ENCODE data around the gene DVL3. TPM values are rescaled to one million over a fixed set of nuclear protein-coding genes. Genes with fewer than 3 reads are reported as not detected.

DVL3 gene
- polyA plus RNA-seq, 1 donor from 2014 or later = 6.4 TPM

DNA sequence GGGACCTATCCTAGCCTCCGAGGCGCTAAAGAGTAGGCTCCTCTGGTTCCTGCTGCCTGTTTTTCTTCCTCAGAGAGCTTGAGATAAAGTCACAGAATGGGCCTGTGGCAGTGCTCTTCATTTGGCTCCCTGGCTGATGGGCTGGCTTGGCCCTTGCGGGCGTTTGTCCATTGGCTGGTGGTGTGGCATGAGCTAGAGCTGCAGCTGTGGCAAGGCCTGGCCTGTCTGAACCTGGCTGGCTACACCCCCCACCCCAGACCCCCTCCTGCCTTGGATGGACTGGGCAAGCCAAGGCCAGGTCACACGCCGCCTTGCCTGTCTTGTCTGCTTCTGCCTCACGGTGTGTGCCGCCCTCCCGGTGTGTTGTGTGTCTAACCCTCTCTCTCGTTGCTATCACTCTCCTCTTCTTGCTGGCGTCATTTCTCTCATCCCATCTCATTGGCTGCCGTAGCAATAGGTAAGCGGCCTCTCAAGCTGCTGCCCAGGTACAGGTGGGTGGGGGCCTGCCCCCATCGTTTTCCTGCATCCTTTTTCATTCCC is 22.7 kb downstream of the DVL3 start:
- peak overlapping the region in 2 of 4 donors; percentile 73 to 96 for H3K4me3 Mint-ChIP-seq
- peaks cover 15 to 25% (median 18%) of the 10 kb centered on the region in 3 donors for H3K4me1 Mint-ChIP-seq
- no peak overlapping the region for H3K27ac Mint-ChIP-seq
- H3K9me3 Mint-ChIP-seq = no peaks in the 10 kb centered on the region
- peaks cover 4% of the 10 kb centered on the region for H3K36me3 Mint-ChIP-seq
- no peaks in the 10 kb centered on the region for H3K27me3 Mint-ChIP-seq

DNA sequence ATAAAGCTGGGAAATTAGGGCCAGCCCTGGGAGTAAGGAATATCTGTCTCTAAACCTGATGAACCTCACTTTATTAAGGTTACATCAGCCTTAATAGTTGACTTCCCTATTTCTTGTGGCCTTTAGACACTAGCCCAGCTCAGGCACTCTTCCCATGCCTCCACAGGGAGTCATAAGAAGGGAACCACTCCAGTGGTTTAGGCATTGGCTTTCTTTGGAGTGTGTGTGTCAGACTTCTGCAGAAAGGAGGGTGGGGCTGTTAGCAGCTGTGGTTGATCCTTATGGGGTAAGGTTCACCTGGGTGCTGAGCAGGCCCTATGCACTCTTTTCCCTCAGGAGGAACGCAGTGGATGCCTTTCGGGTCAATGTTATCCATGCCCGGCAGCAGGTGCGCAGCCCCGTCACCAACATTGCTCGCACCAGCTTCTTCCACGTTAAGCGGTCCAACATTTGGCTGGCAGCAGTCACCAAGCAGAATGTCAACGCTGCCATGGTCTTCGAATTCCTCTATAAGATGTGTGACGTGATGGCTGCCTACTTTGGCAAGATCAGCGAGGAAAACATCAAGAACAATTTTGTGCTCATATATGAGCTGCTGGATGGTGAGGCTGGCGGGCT is 23.5 kb downstream of the DVL3 start:
- Mint-ChIP-seq H3K27ac (peak overlapping the region in 1 of 3 donors; percentile 35), H3K4me3 (peak overlapping the region in 1 of 4 donors; percentile 96), H3K4me1 (peaks cover 15 to 25% (median 18%) of the 10 kb centered on the region in 3 donors), H3K27me3 (no peaks in the 10 kb centered on the region), H3K36me3 (peaks cover 6% of the 10 kb centered on the region), H3K9me3 (no peaks in the 10 kb centered on the region)

DNA sequence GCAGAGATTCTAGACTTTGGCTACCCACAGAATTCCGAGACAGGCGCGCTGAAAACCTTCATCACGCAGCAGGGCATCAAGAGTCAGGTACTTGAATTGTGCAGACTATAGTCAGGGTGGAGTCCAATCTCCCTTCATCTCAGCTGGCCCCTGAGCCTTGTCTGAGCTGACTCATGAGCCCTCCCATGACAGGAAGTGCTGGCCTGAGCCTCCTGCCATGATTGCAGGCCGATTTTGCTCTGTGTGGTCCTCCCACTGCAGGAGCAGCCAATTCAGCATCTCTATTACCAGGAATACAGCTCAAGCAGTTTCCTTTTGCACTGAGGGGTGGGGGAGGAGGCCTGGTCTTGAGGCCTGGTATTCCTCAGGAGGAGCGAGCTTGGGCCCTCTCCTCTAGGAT is 25.0 kb downstream of the DVL3 start:
- Mint-ChIP-seq H3K4me1 (peaks cover 14 to 22% (median 19%) of the 10 kb centered on the region in 3 donors), H3K4me3 (peak overlapping the region in 1 of 4 donors; percentile 96), H3K36me3 (peaks cover 9% of the 10 kb centered on the region), H3K27me3 (no peaks in the 10 kb centered on the region), H3K9me3 (no peaks in the 10 kb centered on the region), H3K27ac (peak overlapping the region in 1 of 3 donors; percentile 45)

DNA sequence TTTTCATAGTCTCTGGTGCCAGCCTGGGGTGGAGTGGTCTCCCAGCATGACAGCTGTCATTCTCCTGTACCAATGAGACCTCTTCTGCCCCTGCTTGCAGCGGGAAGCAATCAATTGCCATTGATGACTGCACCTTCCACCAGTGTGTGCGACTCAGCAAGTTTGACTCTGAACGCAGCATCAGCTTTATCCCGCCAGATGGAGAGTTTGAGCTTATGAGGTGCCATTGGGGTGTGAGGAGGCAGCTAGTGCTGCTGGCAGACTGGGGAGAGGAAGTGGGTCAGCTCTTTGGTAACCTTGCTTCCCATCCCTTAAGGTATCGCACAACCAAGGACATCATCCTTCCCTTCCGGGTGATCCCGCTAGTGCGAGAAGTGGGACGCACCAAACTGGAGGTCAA is 26.4 kb downstream of the DVL3 start:
- no peak overlapping the region for H3K27ac Mint-ChIP-seq
- H3K4me1 Mint-ChIP-seq = peaks cover 12 to 16% (median 15%) of the 10 kb centered on the region in 3 donors
- H3K4me3 Mint-ChIP-seq = no peak overlapping the region

DNA sequence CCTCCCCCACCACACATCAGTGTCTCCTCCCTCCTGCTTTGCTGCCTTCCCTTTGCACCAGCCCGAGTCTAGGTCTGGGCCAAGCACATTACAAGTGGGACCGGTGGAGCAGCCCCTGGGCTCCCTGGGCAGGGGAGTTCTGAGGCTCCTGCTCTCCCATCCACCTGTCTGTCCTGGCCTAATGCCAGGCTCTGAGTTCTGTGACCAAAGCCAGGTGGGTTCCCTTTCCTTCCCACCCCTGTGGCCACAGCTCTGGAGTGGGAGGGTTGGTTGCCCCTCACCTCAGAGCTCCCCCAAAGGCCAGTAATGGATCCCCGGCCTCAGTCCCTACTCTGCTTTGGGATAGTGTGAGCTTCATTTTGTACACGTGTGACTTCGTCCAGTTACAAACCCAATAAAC is 28.5 kb downstream of the DVL3 start:
- Mint-ChIP-seq H3K36me3 (peaks cover 9% of the 10 kb centered on the region), H3K9me3 (no peaks in the 10 kb centered on the region), H3K4me3 (peak overlapping the region in 1 of 4 donors; percentile 78), H3K27me3 (no peaks in the 10 kb centered on the region), H3K27ac (peak overlapping the region in 1 of 3 donors; percentile 32), H3K4me1 (peaks cover 9 to 27% (median 25%) of the 10 kb centered on the region in 3 donors)

More for the DNA sequence above, 26.4 kb downstream of the DVL3 start:
- H3K9me3 Mint-ChIP-seq = no peaks in the 10 kb centered on the region
- H3K36me3 Mint-ChIP-seq = peaks cover 9% of the 10 kb centered on the region
- no peaks in the 10 kb centered on the region for H3K27me3 Mint-ChIP-seq

DNA sequence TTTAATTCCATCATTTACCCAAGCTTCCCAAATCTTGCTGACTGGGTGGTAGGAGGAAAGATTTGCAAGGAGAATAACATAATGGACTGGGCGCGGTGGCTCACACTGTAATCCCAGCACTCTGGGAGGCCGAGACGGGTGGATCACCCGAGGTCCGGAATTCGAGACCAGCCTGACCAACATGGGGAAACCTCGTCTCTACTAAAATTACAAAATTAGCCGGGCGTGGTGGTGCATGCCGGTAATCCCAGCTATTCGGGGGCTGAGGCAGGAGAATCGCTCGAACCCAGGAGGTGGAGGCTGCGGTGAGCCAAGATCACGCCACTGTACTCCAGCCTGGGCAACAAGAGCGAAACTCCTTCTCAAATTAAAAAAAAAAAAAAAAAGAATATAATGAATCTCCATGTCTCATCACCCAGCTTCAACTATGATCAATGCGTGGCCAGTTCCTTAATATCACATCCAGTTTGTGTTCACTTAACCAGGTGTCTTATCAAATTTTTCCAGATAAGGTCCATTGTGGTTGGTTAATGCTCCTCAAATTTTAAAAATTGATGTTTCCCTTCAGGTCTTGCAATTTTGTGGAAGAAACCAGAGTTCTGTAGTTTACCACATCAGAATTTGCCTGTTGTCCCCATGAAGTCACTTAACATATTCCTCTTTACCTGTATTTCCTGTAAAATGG is 29.5 kb downstream of the DVL3 start:
- Mint-ChIP-seq H3K4me3 (peak overlapping the region; percentile 98 to 99 (median 98)), H3K27me3 (no peaks in the 10 kb centered on the region), H3K27ac (peak overlapping the region; percentile 82 to 94 (median 90)), H3K4me1 (peaks cover 11 to 27% (median 25%) of the 10 kb centered on the region in 3 donors), H3K9me3 (no peaks in the 10 kb centered on the region), H3K36me3 (peaks cover 8% of the 10 kb centered on the region)

DNA sequence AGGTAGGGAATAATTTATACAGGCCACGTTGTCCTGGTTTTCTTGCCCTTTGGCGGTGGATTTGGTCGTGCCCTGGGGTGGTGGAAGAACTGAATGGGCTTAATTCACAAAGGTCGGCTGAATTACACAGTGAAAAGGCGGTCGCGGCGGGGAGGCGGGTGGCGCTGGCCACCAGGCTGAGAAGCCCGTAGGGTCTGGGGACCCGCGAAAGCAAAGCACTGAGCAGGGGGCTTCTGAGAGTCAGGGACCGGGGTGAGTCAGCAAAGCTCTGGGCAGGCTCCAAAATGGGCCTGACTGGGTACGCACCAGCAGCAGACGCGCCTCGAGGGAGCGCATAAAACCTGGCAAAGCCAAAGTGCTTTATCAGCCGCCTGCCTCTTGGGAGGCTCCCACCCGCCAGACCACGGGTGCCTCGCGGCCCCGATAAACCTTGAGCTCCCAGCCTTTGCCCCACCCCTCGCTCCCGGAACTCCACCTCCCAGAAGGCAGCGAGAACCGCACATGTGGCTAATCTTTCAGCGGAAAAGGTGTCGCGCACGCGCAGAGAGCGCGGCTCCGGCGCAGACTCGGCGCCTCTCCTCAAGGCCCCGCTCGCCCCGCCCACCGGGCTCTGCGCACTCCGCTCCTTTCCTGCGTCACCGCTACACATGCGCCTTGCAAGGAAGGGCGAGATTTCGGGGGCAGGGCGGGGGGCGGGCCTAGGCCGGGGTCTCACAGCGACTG is 30.4 kb downstream of the DVL3 start:
- H3K9me3 Mint-ChIP-seq = no peaks in the 10 kb centered on the region
- H3K4me3 Mint-ChIP-seq = peak overlapping the region; percentile 98 to 99 (median 98)
- peaks cover 10% of the 10 kb centered on the region for H3K36me3 Mint-ChIP-seq
- peaks cover 11 to 33% (median 25%) of the 10 kb centered on the region in 3 donors for H3K4me1 Mint-ChIP-seq
- no peaks in the 10 kb centered on the region for H3K27me3 Mint-ChIP-seq
- peak overlapping the region; percentile 82 to 94 (median 90) for H3K27ac Mint-ChIP-seq

DNA sequence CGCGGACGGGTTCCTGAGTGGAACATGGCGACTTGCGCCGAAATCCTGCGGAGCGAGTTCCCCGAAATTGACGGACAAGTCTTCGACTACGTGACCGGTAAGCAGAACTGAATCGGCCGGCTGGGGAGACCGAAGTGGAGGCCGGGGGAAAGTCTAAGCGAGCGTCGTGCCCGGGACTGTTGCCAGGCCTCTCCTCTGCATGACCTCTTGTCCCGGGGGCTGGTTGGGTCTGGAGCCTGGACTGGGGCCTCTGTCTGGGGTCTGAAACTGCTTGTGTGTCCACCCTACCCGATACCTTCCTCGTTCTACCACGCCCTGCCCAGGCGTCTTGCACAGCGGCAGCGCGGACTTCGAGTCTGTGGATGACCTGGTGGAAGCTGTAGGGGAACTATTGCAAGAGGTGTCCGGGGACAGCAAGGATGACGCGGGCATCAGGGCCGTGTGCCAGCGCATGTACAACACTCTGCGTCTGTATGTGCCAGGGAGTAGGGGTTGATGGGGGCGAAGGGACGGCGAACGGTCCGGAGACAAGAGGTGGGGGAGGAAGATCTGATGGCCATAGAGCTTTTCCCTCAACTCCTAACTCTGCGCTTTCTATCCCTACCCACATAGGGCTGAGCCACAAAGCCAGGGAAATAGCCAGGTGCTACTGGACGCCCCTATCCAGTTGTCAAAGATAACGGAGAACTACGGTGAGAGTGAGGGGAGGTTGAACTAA is 31.2 kb downstream of the DVL3 start, which contains the start of gene ABCF3:
TSS of gene ABCF3 (plus strand) at position 16 of the 718 bp plus-strand sequence. CDS start at position 25, 9 bp downstream.
- H3K27me3 Mint-ChIP-seq = no peaks in the 10 kb centered on the region
- peaks cover 11 to 33% (median 25%) of the 10 kb centered on the region in 3 donors for H3K4me1 Mint-ChIP-seq
- H3K27ac Mint-ChIP-seq = peak within 1 kb of the TSS; percentile 82 to 94 (median 90)
- H3K4me3 Mint-ChIP-seq = peak within 1 kb of the TSS; percentile 98 to 99 (median 98)
- H3K9me3 Mint-ChIP-seq = no peaks in the 10 kb centered on the region
- H3K36me3 Mint-ChIP-seq = peaks cover 8% of the 10 kb centered on the region

DNA sequence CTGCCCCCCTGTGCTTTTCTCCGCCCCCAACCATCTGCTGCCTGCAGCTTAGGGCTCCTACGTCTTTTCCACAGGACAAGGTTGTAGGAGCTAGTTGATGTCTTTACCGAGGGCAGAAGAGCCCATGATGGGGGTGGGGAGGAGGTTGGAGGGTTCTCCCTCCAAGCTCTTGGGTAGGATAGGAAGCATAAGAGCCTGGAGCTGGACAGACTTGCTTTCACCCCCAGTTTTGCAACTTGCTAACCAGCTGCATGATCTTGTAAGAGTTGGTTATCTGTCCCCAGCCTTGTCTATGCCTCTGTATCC is 31.7 kb downstream of the DVL3 start:
- peak overlapping the region; percentile 98 to 99 (median 98) for H3K4me3 Mint-ChIP-seq
- H3K36me3 Mint-ChIP-seq = peaks cover 8% of the 10 kb centered on the region
- no peaks in the 10 kb centered on the region for H3K9me3 Mint-ChIP-seq
- H3K4me1 Mint-ChIP-seq = peaks cover 11 to 33% (median 25%) of the 10 kb centered on the region in 3 donors
- peak overlapping the region in 2 of 3 donors; percentile 57 to 90 for H3K27ac Mint-ChIP-seq
- H3K27me3 Mint-ChIP-seq = no peaks in the 10 kb centered on the region

DNA sequence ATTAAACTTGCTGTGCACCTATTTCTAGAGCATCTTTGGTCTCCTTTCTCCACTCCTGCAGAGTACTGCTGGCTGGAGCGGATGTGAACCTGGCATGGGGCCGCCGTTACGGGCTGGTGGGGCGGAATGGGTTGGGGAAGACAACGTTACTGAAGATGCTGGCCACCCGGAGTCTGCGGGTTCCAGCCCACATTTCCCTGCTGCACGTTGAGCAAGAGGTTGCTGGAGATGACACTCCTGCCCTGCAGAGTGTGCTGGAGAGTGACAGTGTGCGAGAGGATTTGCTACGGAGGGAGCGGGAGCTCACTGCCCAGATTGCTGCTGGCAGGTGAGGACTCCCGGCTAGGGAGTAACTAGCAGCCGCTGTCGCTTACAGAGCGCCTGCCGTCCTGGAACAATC is 32.9 kb downstream of the DVL3 start:
- H3K27ac Mint-ChIP-seq = peak overlapping the region in 1 of 3 donors; percentile 90
- H3K4me3 Mint-ChIP-seq = peak overlapping the region in 3 of 4 donors; percentile 17 to 98 (median 29)
- H3K4me1 Mint-ChIP-seq = peaks cover 8 to 33% (median 25%) of the 10 kb centered on the region in 3 donors

DNA sequence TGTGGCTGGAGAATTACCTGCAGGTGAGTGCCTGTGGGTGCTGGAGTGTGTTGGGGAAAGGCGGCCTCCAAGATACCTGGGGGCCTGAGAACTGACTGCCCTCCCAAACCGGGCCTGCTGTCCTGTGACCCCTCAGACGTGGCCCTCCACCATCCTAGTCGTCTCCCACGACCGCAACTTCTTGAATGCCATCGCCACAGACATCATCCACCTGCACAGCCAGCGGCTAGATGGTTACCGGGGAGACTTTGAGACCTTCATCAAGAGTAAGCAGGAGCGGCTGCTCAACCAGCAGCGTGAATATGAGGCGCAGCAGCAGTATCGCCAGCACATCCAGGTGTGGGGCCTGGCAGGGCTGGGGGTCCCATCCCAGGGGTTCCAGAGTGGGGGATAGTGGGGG is 34.2 kb downstream of the DVL3 start:
- H3K36me3 Mint-ChIP-seq = peaks cover 3% of the 10 kb centered on the region
- H3K27ac Mint-ChIP-seq = peak overlapping the region in 1 of 3 donors; percentile 50
- H3K27me3 Mint-ChIP-seq = no peaks in the 10 kb centered on the region
- peaks cover 8 to 28% (median 25%) of the 10 kb centered on the region in 3 donors for H3K4me1 Mint-ChIP-seq
- peak overlapping the region in 3 of 4 donors; percentile 28 to 70 (median 32) for H3K4me3 Mint-ChIP-seq
- no peaks in the 10 kb centered on the region for H3K9me3 Mint-ChIP-seq

More for the DNA sequence above, 32.9 kb downstream of the DVL3 start:
- H3K36me3 Mint-ChIP-seq = peaks cover 5% of the 10 kb centered on the region
- no peaks in the 10 kb centered on the region for H3K9me3 Mint-ChIP-seq
- no peaks in the 10 kb centered on the region for H3K27me3 Mint-ChIP-seq

DNA sequence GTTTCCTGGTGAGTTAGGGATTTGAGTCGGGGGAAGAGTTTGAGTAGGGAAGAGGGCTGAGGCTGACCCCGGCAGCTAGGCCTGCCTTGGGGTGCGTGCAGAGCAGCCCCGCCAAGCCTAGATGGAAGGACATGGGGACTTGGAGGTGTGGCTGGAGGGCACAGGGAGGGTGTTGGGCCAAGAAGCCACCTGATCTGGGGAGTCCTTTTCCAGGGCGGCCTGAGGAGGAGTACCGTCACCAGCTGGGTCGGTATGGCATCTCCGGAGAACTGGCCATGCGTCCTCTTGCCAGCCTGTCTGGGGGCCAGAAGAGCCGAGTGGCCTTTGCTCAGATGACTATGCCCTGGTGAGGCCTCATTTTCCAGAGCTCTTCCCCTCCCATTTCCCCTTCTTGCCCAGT is 37.7 kb downstream of the DVL3 start:
- Mint-ChIP-seq H3K36me3 (peaks cover 3% of the 10 kb centered on the region), H3K9me3 (no peaks in the 10 kb centered on the region), H3K27ac (no peak overlapping the region)

DNA sequence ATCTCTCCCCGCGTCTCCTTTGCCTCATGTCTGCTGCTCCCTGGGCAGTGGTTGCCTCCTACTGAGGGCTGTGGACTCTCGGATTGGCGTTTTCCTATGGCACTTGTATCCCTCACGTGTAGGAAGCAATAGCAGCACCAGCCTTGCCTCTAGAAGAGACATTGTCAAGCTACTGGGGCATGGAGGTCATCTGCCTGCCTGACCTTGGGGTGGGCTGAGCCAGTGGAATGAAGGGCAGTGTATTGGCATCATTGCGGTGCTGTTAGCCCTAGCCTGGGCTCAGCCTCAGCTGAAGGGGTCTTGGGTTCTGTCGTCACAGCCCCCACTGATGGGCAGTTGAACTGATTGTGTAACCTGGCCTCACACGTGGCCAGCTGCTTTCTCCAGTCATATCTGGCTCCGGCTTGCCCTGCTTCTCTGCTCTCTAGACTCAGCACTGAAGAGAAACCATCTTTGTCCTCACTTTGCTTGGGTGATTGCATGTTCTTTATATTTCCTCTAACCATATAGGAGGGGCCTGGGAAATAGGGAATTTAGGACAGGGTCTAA is 38.9 kb downstream of the DVL3 start:
- H3K9me3 Mint-ChIP-seq = no peaks in the 10 kb centered on the region
- peak overlapping the region in 1 of 4 donors; percentile 56 for H3K4me3 Mint-ChIP-seq
- H3K4me1 Mint-ChIP-seq = peaks cover 0 to 6% (median 0%) of the 10 kb centered on the region in 3 donors
- H3K36me3 Mint-ChIP-seq = peaks cover 3% of the 10 kb centered on the region
- H3K27ac Mint-ChIP-seq = peak overlapping the region in 2 of 3 donors; percentile 4 to 16
- no peaks in the 10 kb centered on the region for H3K27me3 Mint-ChIP-seq

More for the DNA sequence above, 37.7 kb downstream of the DVL3 start:
- Mint-ChIP-seq H3K4me1 (peaks cover 3 to 8% (median 4%) of the 10 kb centered on the region in 3 donors), H3K4me3 (no peak overlapping the region), H3K27me3 (no peaks in the 10 kb centered on the region)

DNA sequence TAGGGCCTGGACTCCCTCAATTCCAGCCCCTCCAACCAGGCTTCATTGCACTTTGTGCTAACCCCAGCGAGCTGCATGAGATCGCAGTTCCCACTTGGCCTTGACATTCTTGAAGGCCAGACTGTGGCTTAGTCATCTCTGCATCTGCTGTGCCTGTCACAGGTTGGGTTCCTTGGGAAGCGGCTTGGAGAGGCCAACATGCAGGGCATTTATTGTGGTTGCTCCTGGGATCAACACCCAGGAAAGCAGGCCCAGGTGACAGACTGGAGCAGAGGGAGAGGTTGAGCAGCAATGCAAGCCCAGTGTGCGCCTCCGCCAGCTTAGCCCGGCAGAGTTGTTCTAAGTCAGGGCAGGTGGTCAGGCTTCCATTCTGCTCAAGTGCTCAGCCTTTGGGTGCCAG is 41.4 kb downstream of the DVL3 start:
- Mint-ChIP-seq H3K4me1 (no peaks in the 10 kb centered on the region), H3K36me3 (no peaks in the 10 kb centered on the region), H3K9me3 (no peaks in the 10 kb centered on the region), H3K27me3 (no peaks in the 10 kb centered on the region), H3K4me3 (no peak overlapping the region), H3K27ac (no peak overlapping the region)
